ACHN (cell line): ENCODE results near the gene KRTAP4-9.
"Not testable (repeated sequence)": the region's sequence is repeated elsewhere in the genome, so short reads cannot be mapped to it uniquely, and the experiment has no call there.

Source experiments
- DNase-seq: peaks from one replicate; pipeline ENCODE4 v3.0.0-alpha.2; 2015
- in situ Hi-C: cut with HindIII; loops from 2 replicates; pipeline ENCODE4 v1.10.0; 2017; ENCODE audit warnings: low sequenced_read_pairs, low pct_ligation_motif_present, low pct_unique_long_range_greater_than_20kb

The KRTAP4-9 gene

GRCh38 chr17:41119696-41120690 is 14.8 kb downstream of the KRTAP4-9 start:
- DNase-seq, in situ Hi-C loops: not testable (repeated sequence)

DNA sequence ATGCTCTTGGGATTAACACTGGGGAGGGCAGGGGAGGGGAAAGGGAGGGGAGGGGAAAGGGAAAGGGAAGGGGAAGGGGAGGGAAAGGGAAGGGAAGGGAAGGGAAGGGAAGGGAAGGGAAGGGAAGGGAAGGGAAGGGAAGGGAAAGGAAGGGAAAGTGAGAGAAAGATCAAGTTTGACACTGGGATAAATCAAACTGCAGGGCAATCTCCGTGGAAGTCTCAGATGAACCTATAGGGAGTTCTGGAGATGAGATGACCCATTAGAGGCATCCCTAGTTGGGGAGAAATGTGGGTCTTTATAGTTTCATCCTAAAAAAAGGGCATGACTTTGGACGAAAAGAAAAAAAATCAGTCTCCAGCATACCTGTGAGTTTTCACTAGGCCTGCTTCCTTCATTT is 16.6 kb downstream of the KRTAP4-9 start:
- in situ Hi-C loops = no loop called here
- no peak for DNase-seq

- DNase-seq, in situ Hi-C loops: not testable (repeated sequence)
These were observed 18.3 kb downstream of the KRTAP4-9 start for GRCh38 chr17:41123292-41123990.

GRCh38 chr17:41123991-41124371 is 18.8 kb downstream of the KRTAP4-9 start, which contains the start of gene KRTAP4-12:
TSS of gene KRTAP4-12 (minus strand) at chr17:41124182. CDS start at chr17:41124122, 60 bp downstream.
- in situ Hi-C loops, DNase-seq: not testable (repeated sequence)

GRCh38 chr17:41125064-41125463 is 19.9 kb downstream of the KRTAP4-9 start:
- in situ Hi-C loops = no loop called here

DNA sequence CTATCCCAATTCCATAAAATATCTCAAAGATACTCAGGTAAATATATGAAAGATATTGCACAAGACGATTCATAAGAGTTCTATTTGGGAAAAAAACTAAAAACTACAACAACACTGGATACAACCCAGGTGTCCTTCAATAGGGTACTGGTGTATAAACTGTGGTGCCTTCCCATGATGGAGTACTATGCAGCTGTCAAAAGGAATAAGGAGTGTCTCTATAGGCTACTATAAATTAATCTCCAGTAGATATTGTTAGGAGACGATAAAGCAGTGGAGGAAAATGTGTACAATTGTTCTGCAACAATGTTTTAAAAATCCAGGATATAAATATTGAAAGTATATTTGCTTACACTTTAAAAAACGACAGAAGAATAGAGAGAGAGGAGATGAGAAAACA is 21.2 kb downstream of the KRTAP4-9 start:
- DNase-seq = no peak
- in situ Hi-C loops = no loop called here

More at GRCh38 chr17:41125064-41125463, 19.9 kb downstream of the KRTAP4-9 start:
- DNase-seq = no peak

DNA sequence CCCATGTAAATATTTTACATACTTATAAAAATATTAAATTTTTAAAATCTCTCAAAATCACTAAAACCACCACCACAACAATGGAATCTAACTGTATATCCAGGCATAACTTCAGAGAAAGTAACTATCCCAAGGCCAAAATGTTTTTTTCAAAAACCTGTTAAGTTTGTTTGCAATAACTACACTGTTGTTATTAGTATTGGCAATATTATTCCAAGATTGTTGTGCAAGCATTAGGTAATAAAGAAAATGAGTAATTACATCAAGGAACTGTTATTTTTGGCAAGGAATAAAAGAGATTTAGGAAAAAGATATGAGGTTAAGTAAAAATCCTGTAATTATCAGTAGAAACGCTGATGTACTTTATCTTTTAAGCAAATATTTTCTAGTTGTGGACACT is 22.2 kb downstream of the KRTAP4-9 start:
- in situ Hi-C loops = no loop called here
- no peak for DNase-seq

DNA sequence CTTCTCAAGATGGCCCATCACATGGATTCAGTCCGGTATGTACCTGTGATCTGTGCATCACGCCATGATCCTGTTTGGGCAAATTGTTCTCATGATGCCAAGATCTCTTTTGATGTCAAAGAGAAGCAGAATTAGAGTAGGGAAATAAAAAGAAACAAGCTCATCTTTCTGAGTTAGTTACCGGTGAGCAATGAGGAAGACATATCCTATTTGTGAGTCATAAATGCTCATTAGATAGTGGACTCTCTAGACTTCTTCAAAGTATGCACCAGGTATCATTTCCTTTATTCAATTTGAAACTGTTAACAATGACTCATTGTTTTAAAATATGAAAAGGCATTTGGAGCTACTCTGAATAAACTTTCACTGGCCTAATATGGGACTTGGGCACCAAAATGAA is 26.8 kb downstream of the KRTAP4-9 start:
- no peak for DNase-seq
- in situ Hi-C loops = no loop called here

- DNase-seq = no peak
- in situ Hi-C loops = no loop called here
These were observed 28.9 kb downstream of the KRTAP4-9 start for GRCh38 chr17:41133880-41134735.

DNA sequence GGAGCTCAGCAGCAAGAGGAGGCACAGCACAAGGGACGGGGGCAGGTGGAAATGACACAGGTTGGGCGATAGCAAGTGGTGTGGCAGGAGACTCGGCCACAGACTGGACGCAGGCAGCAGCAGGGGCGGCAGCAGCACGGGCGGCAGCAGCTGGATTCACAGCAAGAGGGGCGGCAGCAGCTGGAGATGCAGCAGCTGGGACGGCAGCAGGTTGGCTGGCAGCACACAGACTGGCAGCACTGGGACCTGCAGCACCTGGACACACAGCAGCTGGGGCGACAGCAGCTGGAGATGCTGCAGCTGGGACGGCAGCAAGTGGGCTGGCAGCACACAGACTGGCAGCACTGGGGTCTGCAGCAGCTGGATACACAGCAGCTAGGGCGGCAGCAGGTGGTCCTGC is 34.7 kb downstream of the KRTAP4-9 start:
- DNase-seq, in situ Hi-C loops: not testable (repeated sequence)

GRCh38 chr17:41140360-41141131 is 35.4 kb downstream of the KRTAP4-9 start, which contains the start of gene KRTAP4-6:
TSS of gene KRTAP4-6 (minus strand) at chr17:41140544. CDS start at chr17:41140487, 57 bp downstream.
- DNase-seq = no peak
- in situ Hi-C loops = no loop called here

GRCh38 chr17:41141361-41141760 is 36.2 kb downstream of the KRTAP4-9 start:
- no peak for DNase-seq
- in situ Hi-C loops = no loop called here

DNA sequence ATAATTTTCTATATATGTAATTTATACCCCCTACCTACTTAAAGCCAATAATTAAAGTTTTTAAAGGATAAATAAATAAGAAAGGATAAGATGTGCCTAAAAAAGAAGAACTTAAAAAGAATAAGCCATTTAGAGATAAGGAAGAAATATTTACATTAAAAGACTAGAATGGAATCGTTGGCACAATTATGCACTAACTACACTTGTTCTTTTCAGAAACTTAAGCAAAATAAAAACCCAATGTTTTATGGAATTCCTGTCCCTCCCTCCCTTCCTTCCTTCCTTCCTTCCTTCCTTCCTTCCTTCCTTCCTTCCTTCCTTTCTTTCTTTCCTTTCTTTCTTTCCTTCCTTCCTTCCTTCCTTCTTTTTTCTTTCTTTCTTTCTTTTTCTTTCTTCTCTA is 39.7 kb downstream of the KRTAP4-9 start:
- in situ Hi-C loops = no loop called here
- DNase-seq = no peak

DNA sequence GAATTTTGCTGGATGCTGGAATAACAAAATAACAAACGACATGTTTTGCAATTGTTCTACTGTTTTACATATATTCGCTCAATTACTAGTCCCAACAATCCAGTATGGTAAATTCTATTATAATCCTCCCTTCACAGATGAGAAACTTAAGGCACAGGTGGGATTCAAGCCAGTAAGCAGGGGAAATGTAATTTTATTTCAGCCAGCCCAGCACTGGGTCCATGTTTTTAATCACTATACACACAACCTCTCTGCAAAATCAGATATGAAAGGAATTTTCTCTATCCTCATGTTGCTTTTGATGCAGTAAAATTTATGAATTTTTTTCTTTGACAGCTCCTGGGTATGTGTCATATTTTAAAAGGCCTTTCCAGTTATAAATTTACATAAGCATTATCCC is 40.1 kb downstream of the KRTAP4-9 start:
- no peak for DNase-seq
- in situ Hi-C loops = no loop called here

- in situ Hi-C loops = no loop called here
- DNase-seq = no peak
These were observed 42.5 kb downstream of the KRTAP4-9 start for GRCh38 chr17:41147531-41148204.

DNA sequence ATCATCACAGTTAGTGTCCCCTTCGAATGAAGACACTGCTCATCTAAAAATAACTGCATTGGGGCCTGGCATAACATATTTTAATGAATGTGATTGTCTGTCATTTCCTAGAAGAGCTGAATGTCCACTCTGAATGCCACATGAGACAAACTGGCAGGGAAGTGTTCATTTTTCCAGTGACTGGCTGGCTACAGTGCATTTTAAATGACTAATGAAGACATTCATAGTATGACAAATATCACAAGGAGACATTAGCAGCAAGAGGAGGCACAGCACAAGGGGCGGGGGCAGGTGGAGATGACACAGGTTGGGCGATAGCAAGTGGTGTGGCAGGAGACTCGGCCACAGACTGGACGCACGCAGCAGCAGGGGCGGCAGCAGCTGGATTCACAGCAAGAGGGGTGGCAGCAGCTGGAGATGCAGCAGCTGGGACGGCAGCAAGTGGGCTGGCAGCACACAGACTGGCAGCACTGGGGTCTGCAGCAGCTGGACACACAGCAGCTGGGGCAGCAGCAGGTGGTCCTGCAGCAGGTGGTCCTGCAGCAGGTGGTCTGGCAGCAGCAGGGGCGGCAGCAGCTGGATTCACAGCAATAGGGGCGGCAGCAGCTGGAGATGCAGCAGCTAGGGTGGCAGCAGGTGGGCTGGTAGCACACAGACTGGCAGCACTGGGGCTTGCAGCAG is 43.9 kb downstream of the KRTAP4-9 start:
- DNase-seq, in situ Hi-C loops: not testable (repeated sequence)

DNA sequence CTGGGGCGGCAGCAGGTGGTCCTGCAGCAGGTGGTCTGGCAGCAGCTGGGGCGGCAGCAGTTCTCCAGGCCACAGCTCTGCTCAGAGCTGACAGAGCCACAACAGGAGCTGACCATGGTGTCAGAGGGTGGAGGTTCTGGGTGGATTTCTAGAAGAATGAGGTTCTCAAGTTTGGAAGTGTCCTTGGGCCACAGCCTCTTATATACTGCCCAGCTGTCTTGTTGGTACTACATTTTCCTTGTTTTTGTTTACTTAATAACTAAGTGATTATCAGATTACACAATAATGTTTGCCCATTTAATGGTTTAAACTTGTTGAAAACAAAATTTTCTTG is 44.4 kb downstream of the KRTAP4-9 start, which contains the start of gene KRTAP4-5:
Gene KRTAP4-5 (minus strand): TSS at position 174 of the 334 bp plus-strand sequence. CDS start 58 bp downstream, at position 116.
- in situ Hi-C loops = no loop called here
- DNase-seq = no peak
